Large intestine (tissue), 3 donors: ENCODE data around the gene PLXNA4. TPM values are rescaled to one million over a fixed set of nuclear protein-coding genes. Genes with fewer than 3 reads are reported as not detected.

Experiments used
- DNase-seq, 2 donors: peaks; one replicate each; pipeline versions ENCODE4 v3.0.0 to v3.0.0-alpha.2; 2013
- H3K27ac ChIP-seq: one replicate; pipeline ENCODE4 v1.5.1; 2013; ENCODE audit warnings: low read length
- H3K27me3 ChIP-seq: 2 replicates; pipeline ENCODE4 v1.6.1; 2013; ENCODE audit warnings: low read length; ENCODE audit not compliant: control insufficient read depth, insufficient read depth
- H3K36me3 ChIP-seq: 2 replicates; pipeline ENCODE4 v1.6.1; 2013; ENCODE audit warnings: low read length; ENCODE audit not compliant: control insufficient read depth, insufficient read depth
- H3K4me1 ChIP-seq: one replicate; pipeline ENCODE4 v1.6.1; 2013; ENCODE audit warnings: low read length; ENCODE audit not compliant: control insufficient read depth, insufficient read depth
- H3K4me3 ChIP-seq: one replicate; pipeline ENCODE4 v1.5.1; 2013; ENCODE audit warnings: low read length
- H3K9me3 ChIP-seq: one replicate; pipeline ENCODE4 v1.6.1; 2013; ENCODE audit warnings: mild to moderate bottlenecking, low read depth, low read length, moderate library complexity; ENCODE audit not compliant: control insufficient read depth
- WGBS: methylation state at CpG from one replicate; pipeline ENCODE4 v1.1.5; 2013; ENCODE audit warnings: low lambda C conversion rate; ENCODE audit not compliant: insufficient coverage; 5-methylcytosine and 5-hydroxymethylcytosine counted together
- polyA plus RNA-seq: library from polyadenylated mRNA; unstranded; fragments of 120-200 nt; gene quantifications from one replicate; pipeline ENCODE4 v1.2.1, GENCODE V29; 2013

PLXNA4 gene
- polyA plus RNA-seq, 1 donor: 3.2 TPM

- Histone ChIP-seq H3K9me3 (no peaks in the 10 kb centered on the region), H3K36me3 (no peaks in the 10 kb centered on the region), H3K27ac (no peak overlapping the region), H3K27me3 (peaks cover 8% of the 10 kb centered on the region), H3K4me3 (no peak overlapping the region), H3K4me1 (peaks cover 9% of the 10 kb centered on the region)
- no peak for DNase-seq
- WGBS: 100% methylated on average over 1 of the region's 3 CpGs
These were observed 427.4 kb downstream of the PLXNA4 start for GRCh38 chr7:132148876-132149275.

DNA sequence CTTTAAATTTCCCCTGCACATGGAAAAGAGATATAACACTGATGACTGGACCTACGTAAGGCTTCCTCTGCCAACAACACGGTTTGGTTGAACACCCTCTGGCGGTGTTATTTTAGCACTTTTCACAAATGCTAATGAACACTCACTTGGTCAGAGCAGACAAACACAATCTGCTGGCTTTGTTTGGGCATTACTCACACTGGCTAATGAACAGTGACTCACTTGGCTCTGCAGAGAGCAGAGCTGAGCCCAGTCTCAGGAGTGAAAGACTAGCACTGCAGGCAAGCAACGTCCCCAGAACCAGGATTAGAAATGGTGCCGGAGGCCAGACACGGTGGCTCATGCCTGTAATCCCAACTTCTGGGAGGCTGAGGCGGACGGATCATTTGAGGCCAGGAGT lies 430.8 kb downstream of the PLXNA4 start:
- WGBS: no CpG with 5 or more reads among the region's 8 CpGs
- no peaks in the 10 kb centered on the region for H3K36me3 ChIP-seq
- no peak overlapping the region for H3K27ac ChIP-seq
- peaks cover 12% of the 10 kb centered on the region for H3K27me3 ChIP-seq
- H3K4me1 ChIP-seq: no peaks in the 10 kb centered on the region
- no peak overlapping the region for H3K4me3 ChIP-seq
- H3K9me3 ChIP-seq: no peaks in the 10 kb centered on the region
- DNase-seq: no peak

GRCh38 chr7:132145063-132145462 lies 431.2 kb downstream of the PLXNA4 start:
- Histone ChIP-seq H3K27ac (no peak overlapping the region), H3K4me3 (no peak overlapping the region), H3K36me3 (no peaks in the 10 kb centered on the region), H3K27me3 (peaks cover 11% of the 10 kb centered on the region), H3K9me3 (no peaks in the 10 kb centered on the region), H3K4me1 (no peaks in the 10 kb centered on the region)
- no peak for DNase-seq
- WGBS: no CpG with 5 or more reads among the region's 9 CpGs

GRCh38 chr7:132142006-132142405 lies 434.3 kb downstream of the PLXNA4 start:
- WGBS: no CpG with 5 or more reads among the region's 3 CpGs
- no peak overlapping the region for H3K4me3 ChIP-seq
- no peak for DNase-seq
- no peaks in the 10 kb centered on the region for H3K9me3 ChIP-seq
- H3K27ac ChIP-seq: no peak overlapping the region
- H3K27me3 ChIP-seq: peaks cover 7% of the 10 kb centered on the region
- H3K4me1 ChIP-seq: no peaks in the 10 kb centered on the region
- no peaks in the 10 kb centered on the region for H3K36me3 ChIP-seq

- no peak for DNase-seq
- Histone ChIP-seq H3K4me3 (no peak overlapping the region), H3K4me1 (no peaks in the 10 kb centered on the region), H3K27me3 (peaks cover 7% of the 10 kb centered on the region), H3K36me3 (no peaks in the 10 kb centered on the region), H3K9me3 (no peaks in the 10 kb centered on the region), H3K27ac (no peak overlapping the region)
- 83% methylated on average over 1 of the region's 3 CpGs for WGBS
These were observed 435.2 kb downstream of the PLXNA4 start for GRCh38 chr7:132141109-132141508.

- no peaks in the 10 kb centered on the region for H3K36me3 ChIP-seq
- DNase-seq: no peak
- 82% methylated on average over 2 of the region's 5 CpGs for WGBS
These were observed 435.9 kb downstream of the PLXNA4 start for GRCh38 chr7:132140341-132140740.

DNA sequence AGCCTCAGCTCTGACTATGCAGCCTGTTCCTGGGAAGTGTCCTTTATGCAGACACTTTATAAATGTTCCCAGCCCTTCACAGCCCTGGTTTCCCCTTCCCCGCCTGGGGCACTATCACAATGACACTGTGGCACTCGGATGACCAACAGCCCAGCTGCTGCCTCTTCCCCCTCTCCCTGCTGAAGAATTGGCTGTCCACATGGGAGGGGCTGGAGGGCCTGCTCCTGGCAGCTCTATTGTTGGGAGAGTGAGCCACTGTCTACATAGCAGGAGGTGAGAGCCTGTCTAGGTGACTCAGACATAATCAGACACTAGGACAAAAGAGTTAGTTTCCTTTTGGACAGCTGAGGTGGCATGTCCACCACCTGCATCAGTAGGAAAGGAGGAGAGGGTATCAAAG lies 437.5 kb downstream of the PLXNA4 start:
- H3K36me3 ChIP-seq: no peaks in the 10 kb centered on the region
- WGBS: no CpG with 5 or more reads among the region's 2 CpGs

More at GRCh38 chr7:132140341-132140740, 435.9 kb downstream of the PLXNA4 start:
- H3K4me1 ChIP-seq: no peaks in the 10 kb centered on the region
- no peak overlapping the region for H3K4me3 ChIP-seq
- H3K9me3 ChIP-seq: no peaks in the 10 kb centered on the region
- no peak overlapping the region for H3K27ac ChIP-seq
- H3K27me3 ChIP-seq: peaks cover 7% of the 10 kb centered on the region

GRCh38 chr7:132137681-132138080 lies 438.6 kb downstream of the PLXNA4 start:
- H3K9me3 ChIP-seq: no peaks in the 10 kb centered on the region
- H3K27ac ChIP-seq: no peak overlapping the region
- H3K27me3 ChIP-seq: peaks cover 3% of the 10 kb centered on the region
- no peak overlapping the region for H3K4me3 ChIP-seq
- 92% methylated on average over 5 of the region's 5 CpGs for WGBS
- H3K36me3 ChIP-seq: no peaks in the 10 kb centered on the region
- H3K4me1 ChIP-seq: no peaks in the 10 kb centered on the region
- DNase-seq: no peak

More for the DNA sequence above, 437.5 kb downstream of the PLXNA4 start:
- no peak overlapping the region for H3K4me3 ChIP-seq
- DNase-seq: no peak
- H3K27ac ChIP-seq: no peak overlapping the region
- peaks cover 7% of the 10 kb centered on the region for H3K27me3 ChIP-seq
- H3K4me1 ChIP-seq: no peaks in the 10 kb centered on the region
- no peaks in the 10 kb centered on the region for H3K9me3 ChIP-seq

- DNase-seq: peak in 1 of 2 donors; percentile 18
- no CpG with 5 or more reads among the region's 8 CpGs for WGBS
- H3K36me3 ChIP-seq: no peaks in the 10 kb centered on the region
- H3K4me1 ChIP-seq: no peaks in the 10 kb centered on the region
- no peak overlapping the region for H3K4me3 ChIP-seq
- H3K9me3 ChIP-seq: no peaks in the 10 kb centered on the region
- peaks cover 3% of the 10 kb centered on the region for H3K27me3 ChIP-seq
- H3K27ac ChIP-seq: no peak overlapping the region
These were observed 440.4 kb downstream of the PLXNA4 start for GRCh38 chr7:132135746-132136385.

DNA sequence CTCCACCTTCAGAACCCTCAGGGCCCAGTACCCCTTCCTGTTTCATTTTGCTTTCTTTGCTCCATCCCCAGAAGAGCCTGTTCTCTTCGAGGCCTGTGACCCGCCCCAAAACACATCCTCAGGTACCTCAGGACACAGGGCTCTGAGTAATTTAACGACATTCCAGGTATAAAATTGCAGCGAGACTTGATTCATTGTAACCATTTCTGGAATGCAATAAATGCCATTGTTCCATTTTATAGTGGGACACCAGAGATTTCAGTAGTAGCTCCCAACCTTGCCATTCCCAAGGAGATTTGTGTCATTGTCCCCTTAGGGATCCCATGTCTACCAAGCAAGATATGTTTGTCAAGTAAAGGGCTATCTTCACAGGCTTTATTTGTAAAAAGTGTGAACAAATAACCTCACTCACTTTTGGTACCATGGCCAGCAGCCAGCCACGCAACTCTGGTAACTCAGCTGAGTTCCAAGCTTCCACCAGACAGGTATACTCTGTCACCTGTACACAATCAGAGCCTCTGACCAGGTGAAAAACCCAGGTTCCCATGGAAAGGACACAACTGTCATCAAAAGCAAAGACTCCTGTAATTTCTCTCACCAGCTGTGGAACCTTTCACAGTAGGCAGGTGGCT lies 441.3 kb downstream of the PLXNA4 start:
- no peak overlapping the region for H3K27ac ChIP-seq
- no peak for DNase-seq
- H3K9me3 ChIP-seq: no peaks in the 10 kb centered on the region
- no peaks in the 10 kb centered on the region for H3K4me1 ChIP-seq
- no peaks in the 10 kb centered on the region for H3K27me3 ChIP-seq
- WGBS: no CpG with 5 or more reads among the region's 5 CpGs
- no peak overlapping the region for H3K4me3 ChIP-seq
- no peaks in the 10 kb centered on the region for H3K36me3 ChIP-seq

DNA sequence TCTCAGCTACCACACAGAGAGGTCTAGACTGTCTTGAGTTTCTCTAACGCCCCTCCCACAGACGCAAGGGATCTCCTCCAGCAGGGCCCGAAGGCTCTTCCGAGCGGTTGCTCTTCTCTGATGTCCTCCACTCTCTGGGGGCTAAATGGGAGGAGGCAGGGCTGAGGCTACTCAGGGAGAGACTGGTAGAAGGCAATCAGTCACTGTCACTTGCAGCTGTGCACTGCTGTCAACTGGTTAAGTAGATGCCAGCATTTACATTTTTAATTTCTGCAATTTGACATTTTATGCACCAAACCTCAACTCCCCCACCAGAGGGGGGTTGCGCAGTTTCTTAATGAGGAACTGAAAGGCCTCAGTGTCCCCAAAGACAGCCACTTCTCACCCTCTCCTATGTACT lies 442.8 kb downstream of the PLXNA4 start:
- Histone ChIP-seq H3K4me1 (no peaks in the 10 kb centered on the region), H3K27me3 (no peaks in the 10 kb centered on the region), H3K27ac (no peak overlapping the region), H3K9me3 (no peaks in the 10 kb centered on the region), H3K36me3 (no peaks in the 10 kb centered on the region), H3K4me3 (no peak overlapping the region)
- WGBS: no CpG with 5 or more reads among the region's 6 CpGs
- DNase-seq: no peak
